ENCODE data around the gene ANXA4. TPM values are rescaled to one million over a fixed set of nuclear protein-coding genes. Genes with fewer than 3 reads are reported as not detected.

ANXA4 gene
- total RNA-seq, 1 experiment from 2014 or later, result 92.0 TPM

DNA sequence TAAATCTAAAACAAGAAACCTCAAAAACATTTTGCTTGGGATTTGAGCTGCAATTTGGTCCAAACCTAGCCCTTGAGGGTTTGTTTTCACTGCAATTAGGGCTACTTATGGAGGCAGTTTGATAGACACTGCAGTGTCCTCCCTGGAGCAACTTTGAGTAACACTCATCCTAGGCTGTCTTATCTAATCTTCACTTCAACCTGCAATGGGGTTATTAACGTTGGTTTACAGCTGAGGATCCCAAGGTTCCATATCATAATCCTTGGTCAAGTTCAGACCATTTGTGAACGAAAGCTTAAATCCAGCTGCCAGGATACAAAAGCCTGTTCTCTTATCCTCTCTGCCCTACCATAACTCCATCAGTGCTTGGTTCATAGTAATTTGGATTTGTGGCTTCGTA is 2.5 kb downstream of the ANXA4 start:
- Mint-ChIP-seq H3K9me3 (ENCODE audit: unreplicated experiment) (no peaks in the 10 kb centered on the region), H3K4me3 (ENCODE audit: unreplicated experiment) (no peak overlapping the region), H3K36me3 (ENCODE audit: insufficient read depth, unreplicated experiment) (peaks cover 21% of the 10 kb centered on the region), H3K27ac (ENCODE audit: unreplicated experiment) (peak overlapping the region; percentile 49), H3K27me3 (ENCODE audit: insufficient read depth, unreplicated experiment) (no peaks in the 10 kb centered on the region), H3K4me1 (ENCODE audit: low read depth, unreplicated experiment) (peaks cover 30% of the 10 kb centered on the region)
- Histone ChIP-seq H3K36me3 (ENCODE audit: control insufficient read depth, insufficient read depth, low read length) (peaks cover 2% of the 10 kb centered on the region), H3K4me3 (ENCODE audit: low read depth, low read length) (peak overlapping the region; percentile 1; the same call in 1 of the 2 replicates), H3K27me3 (replicated peaks; ENCODE audit: control insufficient read depth, insufficient read depth, low read length) (no peaks in the 10 kb centered on the region), H3K9me3 (no peaks in the 10 kb centered on the region), H3K4me1 (peaks cover 20% of the 10 kb centered on the region)
- DNase-seq, result no peak
- TF ChIP-seq, protein P1, sequence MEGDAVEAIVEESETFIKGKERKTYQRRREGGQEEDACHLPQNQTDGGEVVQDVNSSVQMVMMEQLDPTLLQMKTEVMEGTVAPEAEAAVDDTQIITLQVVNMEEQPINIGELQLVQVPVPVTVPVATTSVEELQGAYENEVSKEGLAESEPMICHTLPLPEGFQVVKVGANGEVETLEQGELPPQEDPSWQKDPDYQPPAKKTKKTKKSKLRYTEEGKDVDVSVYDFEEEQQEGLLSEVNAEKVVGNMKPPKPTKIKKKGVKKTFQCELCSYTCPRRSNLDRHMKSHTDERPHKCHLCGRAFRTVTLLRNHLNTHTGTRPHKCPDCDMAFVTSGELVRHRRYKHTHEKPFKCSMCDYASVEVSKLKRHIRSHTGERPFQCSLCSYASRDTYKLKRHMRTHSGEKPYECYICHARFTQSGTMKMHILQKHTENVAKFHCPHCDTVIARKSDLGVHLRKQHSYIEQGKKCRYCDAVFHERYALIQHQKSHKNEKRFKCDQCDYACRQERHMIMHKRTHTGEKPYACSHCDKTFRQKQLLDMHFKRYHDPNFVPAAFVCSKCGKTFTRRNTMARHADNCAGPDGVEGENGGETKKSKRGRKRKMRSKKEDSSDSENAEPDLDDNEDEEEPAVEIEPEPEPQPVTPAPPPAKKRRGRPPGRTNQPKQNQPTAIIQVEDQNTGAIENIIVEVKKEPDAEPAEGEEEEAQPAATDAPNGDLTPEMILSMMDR (IDR thresholded peaks at IDR 0.05; ENCODE audit: insufficient read depth in 1 of 2, low read depth in 1 of 2, low read length in 1 of 2, severe bottlenecking in 1 of 2, unreplicated experiment in 1 of 2), result no peak
- ChIA-PET POLR2A (no interaction called here), CTCF (interaction anchor here (1.3 kb wide), 2 partner anchors 20 to 72 kb away, joined by 3 to 7 read pairs; no protein-coding TSS in a partner anchor)
- intact Hi-C loops (cut with micrococcal nuclease; ENCODE audit: unreplicated experiment), result no loop called here
- no TSS peak for BruUV-seq (replicated peaks)

DNA sequence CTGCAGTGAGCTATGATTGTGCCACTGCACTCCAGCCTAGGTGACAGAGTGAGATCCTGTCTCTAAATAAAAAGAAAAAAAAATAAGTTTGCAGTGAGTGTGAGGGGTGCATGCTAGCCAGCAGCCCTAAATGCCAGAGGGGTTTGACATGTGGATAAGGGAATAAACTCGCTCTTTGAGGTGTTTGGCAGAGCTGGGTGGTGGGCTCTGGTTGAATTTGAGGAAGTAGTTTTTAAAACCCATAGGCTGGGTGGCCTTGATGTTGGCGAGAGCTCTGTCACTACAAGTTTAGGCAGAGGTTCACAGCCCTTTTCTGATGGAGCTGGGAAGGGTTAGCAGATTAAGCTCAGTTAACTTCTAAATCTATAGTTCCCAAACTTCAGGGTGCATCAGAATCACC is 3.1 kb downstream of the ANXA4 start:
- ChIA-PET POLR2A (no interaction called here), CTCF (interaction anchor here (1.3 kb wide), 2 partner anchors 20 to 72 kb away, joined by 3 to 7 read pairs; no protein-coding TSS in a partner anchor)
- BruUV-seq (replicated peaks), result no TSS peak
- H3K4me3 Mint-ChIP-seq (ENCODE audit: unreplicated experiment), result no peak overlapping the region
- peaks cover 29% of the 10 kb centered on the region for H3K4me1 Mint-ChIP-seq (ENCODE audit: low read depth, unreplicated experiment)
- intact Hi-C loops (cut with micrococcal nuclease; ENCODE audit: unreplicated experiment), result no loop called here
- Histone ChIP-seq H3K36me3 (ENCODE audit: control insufficient read depth, insufficient read depth, low read length) (peaks cover 2% of the 10 kb centered on the region), H3K4me1 (peaks cover 17% of the 10 kb centered on the region), H3K27me3 (replicated peaks; ENCODE audit: control insufficient read depth, insufficient read depth, low read length) (no peaks in the 10 kb centered on the region), H3K4me3 (ENCODE audit: low read depth, low read length) (no peak overlapping the region), H3K9me3 (no peaks in the 10 kb centered on the region)
- no peak for DNase-seq
- H3K36me3 Mint-ChIP-seq (ENCODE audit: insufficient read depth, unreplicated experiment), result peaks cover 23% of the 10 kb centered on the region
- H3K27me3 Mint-ChIP-seq (ENCODE audit: insufficient read depth, unreplicated experiment), result no peaks in the 10 kb centered on the region
- no peaks in the 10 kb centered on the region for H3K9me3 Mint-ChIP-seq (ENCODE audit: unreplicated experiment)
- peak overlapping the region; percentile 49 for H3K27ac Mint-ChIP-seq (ENCODE audit: unreplicated experiment)
- TF ChIP-seq, protein P1 (IDR thresholded peaks at IDR 0.05; ENCODE audit: insufficient read depth in 1 of 2, low read depth in 1 of 2, low read length in 1 of 2, severe bottlenecking in 1 of 2, unreplicated experiment in 1 of 2), result no peak

- TF ChIP-seq, protein P1 (IDR thresholded peaks at IDR 0.05; ENCODE audit: insufficient read depth in 1 of 2, low read depth in 1 of 2, low read length in 1 of 2, severe bottlenecking in 1 of 2, unreplicated experiment in 1 of 2), result no peak
- no peak for DNase-seq
- intact Hi-C loops (cut with micrococcal nuclease; ENCODE audit: unreplicated experiment), result no loop called here
- no peaks in the 10 kb centered on the region for H3K9me3 Mint-ChIP-seq (ENCODE audit: unreplicated experiment)
- ChIA-PET POLR2A (interaction anchor here (0.6 kb wide), 1 partner anchor 80 kb away, joined by 4 read pairs; no protein-coding TSS in a partner anchor), CTCF (interaction anchor here (0.5 kb wide), 1 partner anchor 25 kb away, joined by 3 read pairs; no protein-coding TSS in a partner anchor)
- H3K36me3 Mint-ChIP-seq (ENCODE audit: insufficient read depth, unreplicated experiment), result peaks cover 14% of the 10 kb centered on the region
- Histone ChIP-seq H3K4me1 (0 out of 2 replicates have a peak, but pooled peaks cover 5% of the 10 kb centered on the region), H3K36me3 (ENCODE audit: control insufficient read depth, insufficient read depth, low read length) (peaks cover 2% of the 10 kb centered on the region), H3K4me3 (ENCODE audit: low read depth, low read length) (no peak overlapping the region), H3K9me3 (no peaks in the 10 kb centered on the region), H3K27me3 (replicated peaks; ENCODE audit: control insufficient read depth, insufficient read depth, low read length) (no peaks in the 10 kb centered on the region)
- H3K4me1 Mint-ChIP-seq (ENCODE audit: low read depth, unreplicated experiment), result peaks cover 15% of the 10 kb centered on the region
- no TSS peak for BruUV-seq (replicated peaks)
- H3K27ac Mint-ChIP-seq (ENCODE audit: unreplicated experiment), result no peak overlapping the region
- H3K27me3 Mint-ChIP-seq (ENCODE audit: insufficient read depth, unreplicated experiment), result no peaks in the 10 kb centered on the region
- no peak overlapping the region for H3K4me3 Mint-ChIP-seq (ENCODE audit: unreplicated experiment)
These were observed 8.3 kb downstream of the ANXA4 start for GRCh38 chr2:69750246-69750645.
